Aorta (tissue), 5 donors: ENCODE data around the gene KCNK13. TPM values are rescaled to one million over a fixed set of nuclear protein-coding genes. Genes with fewer than 3 reads are reported as not detected.
"Not testable (repeated sequence)": the region's sequence is repeated elsewhere in the genome, so short reads cannot be mapped to it uniquely, and the experiment has no call there.

ENCODE experiments used
- ATAC-seq: fragments of 200-7000 bp; cut with Tn5 transposase; one replicate; pipeline ENCODE4 v1.9.1; 2022; ENCODE audit warnings: moderate library complexity; ENCODE audit not compliant: low FRiP score
- DNase-seq, 2 donors: peaks; one replicate each; pipeline ENCODE4 v3.0.0-alpha.2; 2020
- H3K27ac ChIP-seq, 2 donors: one replicate each; pipeline ENCODE4 v1.5.1; 2013; ENCODE audit warnings: low read length in 2 of 2, mild to moderate bottlenecking in 2 of 2, moderate library complexity in 2 of 2, control low read depth in 1 of 2, inconsistent platforms in 1 of 2, low read depth in 1 of 2
- H3K27me3 ChIP-seq, 2 donors: one replicate each; pipeline ENCODE4 v1.6.1; 2013; ENCODE audit warnings: control low read depth in 1 of 2, low read length in 1 of 2, mild to moderate bottlenecking in 1 of 2, moderate library complexity in 1 of 2; ENCODE audit not compliant: insufficient read depth in 2 of 2, control insufficient read depth in 1 of 2
- H3K36me3 ChIP-seq, 2 donors: one replicate each; pipeline ENCODE4 v1.6.1; 2013; ENCODE audit warnings: control low read depth in 1 of 2, low read length in 1 of 2, mild to moderate bottlenecking in 1 of 2; ENCODE audit not compliant: insufficient read depth in 2 of 2, control insufficient read depth in 1 of 2
- H3K4me1 ChIP-seq, 2 donors: one replicate each; pipeline ENCODE4 v1.6.1; 2013; ENCODE audit warnings: low read length in 2 of 2, control low read depth in 1 of 2, mild to moderate bottlenecking in 1 of 2, moderate library complexity in 1 of 2; ENCODE audit not compliant: insufficient read depth in 2 of 2, control insufficient read depth in 1 of 2
- H3K4me3 ChIP-seq, 2 donors: one replicate each; pipeline ENCODE4 v1.5.1; 2013; ENCODE audit warnings: low read length in 2 of 2, control low read depth in 1 of 2, mild to moderate bottlenecking in 1 of 2
- H3K9me3 ChIP-seq: one replicate; pipeline ENCODE4 v1.6.1; 2013; ENCODE audit warnings: mild to moderate bottlenecking, low read length; ENCODE audit not compliant: control insufficient read depth
- WGBS, 2 donors: extraction: QIAGEN DNeasy Blood & Tissue Kit; methylation state at CpG; one replicate each; pipeline ENCODE4 v1.1.7; 2013; 5-methylcytosine and 5-hydroxymethylcytosine counted together
- intact Hi-C, 2 donors: fragments of 100-400 bp; cut with DNase I; formaldehyde crosslinking; loops; one replicate each; pipeline versions ENCODE4 v1.14.2 to v1.15.0; 2022
- long read RNA-seq, 2 donors: library from polyadenylated mRNA; unstranded; transcript quantifications; one replicate each; pipeline ENCODE4 v2.0.0, GENCODE V29; 2020 to 2021
- polyA plus RNA-seq, 2 donors: library from polyadenylated mRNA; stranded (reverse); fragments of 200-250 nt; gene quantifications; one replicate each; pipeline ENCODE4 v1.2.3, GENCODE V29; 2013
- total RNA-seq, 2 donors: library from RNA; stranded (reverse); fragmentation: NEBNext Ultra II Directional; extraction: Animal tissue kit (Norgen Biotek cat#: 25700); gene quantifications; one replicate each; pipeline ENCODE4 v1.2.1, GENCODE V29; 2021
- donor health status: healthy with polysubstance abuse.
- donor health status: Bipolar disorder and iron deficiency.
- donor health status: DM: no; HTN: no; CAD: no.
- donor health status: DM: no; HTN: no; CAD: no.
- donor health status: DM: yes; HTN: yes; CAD: no.

Gene KCNK13
- total RNA-seq (1 to 10 TPM in 1 of 2 donors, under 1 TPM in 1; 0.48 to 1.3 TPM), polyA plus RNA-seq (under 1 TPM in 1 of 2 donors, not detected in 1; 0.26 TPM)
- long read RNA-seq, donor 1 = 0 reads
- long read RNA-seq, donor 2, partial matches to known transcripts = 0 of 2 reads
- long read RNA-seq, donor 2, other reads (novel, unspliced or antisense) = 1 of 2 reads

GRCh38 chr14:90061685-90062126 is at the start of gene KCNK13:
TSS of gene KCNK13 (plus strand) at chr14:90061994. CDS start at chr14:90062206, 212 bp downstream.
- no peak within 1 kb of the TSS for H3K27ac ChIP-seq
- 1% methylated on average over 30 to 52 of the region's 52 CpGs for WGBS, 2 donors
- no peaks in the 10 kb centered on the region for H3K36me3 ChIP-seq
- no peaks in the 10 kb centered on the region for H3K4me1 ChIP-seq
- peak within 1 kb of the TSS; percentile 6 to 41 for H3K4me3 ChIP-seq
- no peaks in the 10 kb centered on the region for H3K27me3 ChIP-seq
- DNase-seq (peak in 1 of 2 donors; percentile 62), ATAC-seq (no peak)
- intact Hi-C loops = no loop called here
- H3K9me3 ChIP-seq = no peaks in the 10 kb centered on the region

GRCh38 chr14:90017371-90017770 is 44.4 kb upstream of the KCNK13 start:
- intact Hi-C loops = no loop called here
- ATAC-seq (no peak), DNase-seq (no peak)
- Histone ChIP-seq H3K9me3 (no peaks in the 10 kb centered on the region), H3K27ac (no peak overlapping the region), H3K4me1 (no peaks in the 10 kb centered on the region), H3K4me3 (no peak overlapping the region), H3K36me3 (peaks cover 0 to 9% of the 10 kb centered on the region in 2 donors), H3K27me3 (no peaks in the 10 kb centered on the region)
- 76 to 79% methylated on average over 4 of the region's 4 CpGs for WGBS, 2 donors

- Histone ChIP-seq H3K27ac (no peak overlapping the region), H3K4me1 (no peaks in the 10 kb centered on the region), H3K36me3 (peaks cover 0 to 9% of the 10 kb centered on the region in 2 donors), H3K27me3 (no peaks in the 10 kb centered on the region), H3K4me3 (no peak overlapping the region), H3K9me3 (no peaks in the 10 kb centered on the region)
- no peak for DNase-seq
- intact Hi-C loops = no loop called here
- WGBS, 2 donors = 86 to 91% methylated on average over 10 to 11 of the region's 11 CpGs
- ATAC-seq = no peak
These were observed 41.8 kb upstream of the KCNK13 start for GRCh38 chr14:90019824-90020523.

GRCh38 chr14:90023176-90023896 is 38.5 kb upstream of the KCNK13 start:
- ATAC-seq = no peak
- Histone ChIP-seq H3K4me3 (no peak overlapping the region), H3K36me3 (peaks cover 0 to 7% of the 10 kb centered on the region in 2 donors), H3K27ac (no peak overlapping the region), H3K9me3 (no peaks in the 10 kb centered on the region), H3K4me1 (no peaks in the 10 kb centered on the region), H3K27me3 (no peaks in the 10 kb centered on the region)
- WGBS, 2 donors = 84 to 88% methylated on average over 7 of the region's 7 CpGs
- intact Hi-C loops = no loop called here
- no peak for DNase-seq

- DNase-seq = no peak
- Histone ChIP-seq H3K4me3 (no peak overlapping the region), H3K9me3 (no peaks in the 10 kb centered on the region), H3K36me3 (peaks cover 0 to 2% of the 10 kb centered on the region in 2 donors), H3K4me1 (no peaks in the 10 kb centered on the region), H3K27me3 (no peaks in the 10 kb centered on the region), H3K27ac (no peak overlapping the region)
- intact Hi-C loops = no loop called here
- WGBS, 2 donors = 87 to 93% methylated on average over 3 of the region's 3 CpGs
- no peak for ATAC-seq
These were observed 36.9 kb upstream of the KCNK13 start for GRCh38 chr14:90024910-90025309.

GRCh38 chr14:90026608-90027007 is 35.2 kb upstream of the KCNK13 start:
- intact Hi-C loops, ATAC-seq, H3K36me3 ChIP-seq, H3K27me3 ChIP-seq, H3K4me1 ChIP-seq, H3K27ac ChIP-seq, H3K4me3 ChIP-seq, H3K9me3 ChIP-seq, DNase-seq: not testable (repeated sequence)
- 95% methylated on average over 3 to 4 of the region's 4 CpGs for WGBS, 2 donors

- H3K27ac ChIP-seq = no peak overlapping the region
- H3K4me1 ChIP-seq = no peaks in the 10 kb centered on the region
- H3K36me3 ChIP-seq = peaks cover 0 to 3% of the 10 kb centered on the region in 2 donors
- ATAC-seq (no peak), DNase-seq (no peak)
- H3K27me3 ChIP-seq = no peaks in the 10 kb centered on the region
- H3K4me3 ChIP-seq = no peak overlapping the region
- intact Hi-C loops = no loop called here
- 47 to 49% methylated on average over 1 of the region's 1 CpG for WGBS, 2 donors
- H3K9me3 ChIP-seq = no peaks in the 10 kb centered on the region
These were observed 34.0 kb upstream of the KCNK13 start for GRCh38 chr14:90027842-90028241.

- no peaks in the 10 kb centered on the region for H3K27me3 ChIP-seq
- no peak overlapping the region for H3K27ac ChIP-seq
- H3K9me3 ChIP-seq = no peaks in the 10 kb centered on the region
- ATAC-seq (no peak), DNase-seq (no peak)
- 97 to 100% methylated on average over 2 of the region's 2 CpGs for WGBS, 2 donors
- no peaks in the 10 kb centered on the region for H3K4me1 ChIP-seq
- H3K36me3 ChIP-seq = peaks cover 3 to 5% of the 10 kb centered on the region in 2 donors
- H3K4me3 ChIP-seq = no peak overlapping the region
- intact Hi-C loops = no loop called here
These were observed 27.6 kb upstream of the KCNK13 start for GRCh38 chr14:90034156-90034555.
